ENCODE results near the gene CBX5. TPM values are rescaled to one million over a fixed set of nuclear protein-coding genes. Genes with fewer than 3 reads are reported as not detected.
A peak's percentile ranks its signal among the peaks of the same experiment; 100 is the strongest.
"Not testable (repeated sequence)": the region's sequence is repeated elsewhere in the genome, so short reads cannot be mapped to it uniquely, and the experiment has no call there.

Gene CBX5
- 100 to 1,000 TPM in 1 of 4 donors, 10 to 100 TPM in 3; 20.5 to 133 (median 50.1) TPM for total RNA-seq

DNA sequence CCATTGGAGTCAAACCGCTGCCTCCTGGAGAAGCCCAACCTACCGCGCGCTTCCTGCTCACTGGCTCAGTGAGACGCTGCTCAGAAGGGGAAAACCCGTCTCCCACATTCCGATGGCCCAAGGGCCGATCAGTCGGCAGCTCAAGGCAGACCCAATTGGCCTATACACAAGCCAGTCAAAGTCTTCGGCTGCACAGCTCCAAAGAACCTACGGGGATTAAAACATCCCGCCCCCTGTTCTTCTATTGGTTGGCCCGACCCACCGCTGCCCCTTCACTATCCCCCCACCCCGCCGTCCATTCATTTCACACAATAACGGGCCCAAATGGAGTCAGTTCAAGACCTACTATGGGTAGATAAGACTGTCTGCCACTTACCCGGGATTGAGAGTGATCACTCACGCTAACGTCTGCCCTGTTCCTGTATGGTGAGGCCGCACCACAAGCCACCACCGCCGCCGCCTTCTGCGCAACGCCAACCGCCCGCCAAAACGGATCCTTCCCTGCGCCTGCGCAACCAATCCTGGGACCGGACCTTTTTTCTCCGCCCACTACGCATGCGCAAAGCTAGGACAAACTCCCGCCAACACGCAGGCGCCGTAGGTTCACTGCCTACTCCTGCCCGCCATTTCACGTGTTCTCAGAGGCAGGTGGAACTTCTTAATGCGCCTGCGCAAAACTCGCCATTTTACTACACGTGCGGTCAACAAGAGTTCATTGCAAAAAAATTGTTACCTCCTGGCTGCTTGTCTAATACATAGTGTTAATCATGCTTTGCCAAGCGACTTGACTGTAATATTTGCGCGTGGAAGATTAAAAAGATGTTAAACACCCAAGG is at the start of gene CBX5:
CBX5 (minus strand) TSS at position 491 of the 836 bp plus-strand sequence. CDS start 22,472 bp downstream, outside the sequence.
- peak; percentile 99 for DNase-seq
- Histone ChIP-seq H3K9me3 (no peaks in the 10 kb centered on the region), H3K4me1 (peaks cover 19 to 23% of the 10 kb centered on the region in 2 donors), H3K4me3 (peak within 1 kb of the TSS; percentile 78 to 91), H3K27ac (peak within 1 kb of the TSS; percentile 97 to 98), H3K27me3 (no peaks in the 10 kb centered on the region), H3K36me3 (no peaks in the 10 kb centered on the region)
- peak; percentile 70 to 93 for TF ChIP-seq POLR2A (IDR thresholded peaks at IDR 0.05)
- TF ChIP-seq, protein P1, sequence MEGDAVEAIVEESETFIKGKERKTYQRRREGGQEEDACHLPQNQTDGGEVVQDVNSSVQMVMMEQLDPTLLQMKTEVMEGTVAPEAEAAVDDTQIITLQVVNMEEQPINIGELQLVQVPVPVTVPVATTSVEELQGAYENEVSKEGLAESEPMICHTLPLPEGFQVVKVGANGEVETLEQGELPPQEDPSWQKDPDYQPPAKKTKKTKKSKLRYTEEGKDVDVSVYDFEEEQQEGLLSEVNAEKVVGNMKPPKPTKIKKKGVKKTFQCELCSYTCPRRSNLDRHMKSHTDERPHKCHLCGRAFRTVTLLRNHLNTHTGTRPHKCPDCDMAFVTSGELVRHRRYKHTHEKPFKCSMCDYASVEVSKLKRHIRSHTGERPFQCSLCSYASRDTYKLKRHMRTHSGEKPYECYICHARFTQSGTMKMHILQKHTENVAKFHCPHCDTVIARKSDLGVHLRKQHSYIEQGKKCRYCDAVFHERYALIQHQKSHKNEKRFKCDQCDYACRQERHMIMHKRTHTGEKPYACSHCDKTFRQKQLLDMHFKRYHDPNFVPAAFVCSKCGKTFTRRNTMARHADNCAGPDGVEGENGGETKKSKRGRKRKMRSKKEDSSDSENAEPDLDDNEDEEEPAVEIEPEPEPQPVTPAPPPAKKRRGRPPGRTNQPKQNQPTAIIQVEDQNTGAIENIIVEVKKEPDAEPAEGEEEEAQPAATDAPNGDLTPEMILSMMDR (IDR thresholded peaks at IDR 0.05) = peak in 1 of 4 experiments; percentile 1
- intact Hi-C loops (cut with DNase I; ENCODE audit: low total_unique reads) = no loop called here

DNA sequence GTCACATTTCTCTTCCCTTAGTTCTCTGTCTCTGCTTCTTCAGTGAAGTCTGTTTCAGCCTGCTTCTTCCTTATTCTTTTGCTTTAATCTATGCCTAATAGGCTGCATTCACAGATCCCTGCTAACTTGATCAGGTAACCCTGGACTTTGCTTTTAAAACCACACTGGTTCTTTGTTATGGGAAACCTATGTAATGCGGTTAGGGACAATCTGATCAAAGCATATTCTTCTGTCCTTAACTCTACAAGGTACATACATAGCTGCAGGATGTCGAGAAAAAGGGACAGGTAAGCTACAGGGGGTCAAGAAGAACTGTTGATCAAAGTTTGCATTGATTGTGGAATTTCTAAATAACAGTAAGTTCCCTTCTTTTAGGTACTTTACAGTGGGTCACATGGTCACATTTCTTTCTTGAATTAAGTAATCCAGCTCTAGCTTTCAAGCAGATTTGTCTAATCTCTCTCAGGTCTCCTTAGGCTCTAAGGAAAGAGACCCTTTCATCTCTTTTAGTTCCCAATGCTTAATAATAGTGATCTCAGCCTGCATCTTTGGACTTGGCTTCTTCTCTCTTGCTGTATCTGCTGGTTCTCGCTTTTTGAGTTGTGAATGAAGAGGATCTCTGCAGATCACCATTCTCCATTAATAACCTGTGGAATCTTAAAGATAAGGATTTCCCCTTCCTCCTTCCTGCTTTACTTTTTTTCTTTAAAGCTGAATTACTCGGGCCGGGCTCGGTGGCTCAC is 48.8 kb upstream of the CBX5 start:
- intact Hi-C loops (cut with DNase I; ENCODE audit: low total_unique reads) = no loop called here
- Histone ChIP-seq H3K4me3 (no peak overlapping the region), H3K36me3 (no peaks in the 10 kb centered on the region), H3K27me3 (no peaks in the 10 kb centered on the region), H3K9me3 (no peaks in the 10 kb centered on the region), H3K27ac (no peak overlapping the region), H3K4me1 (peaks cover 0 to 19% of the 10 kb centered on the region in 2 donors)
- no peak for DNase-seq
- TF ChIP-seq, protein P1 (IDR thresholded peaks at IDR 0.05) = no peak
- TF ChIP-seq POLR2A (IDR thresholded peaks at IDR 0.05) = no peak

DNA sequence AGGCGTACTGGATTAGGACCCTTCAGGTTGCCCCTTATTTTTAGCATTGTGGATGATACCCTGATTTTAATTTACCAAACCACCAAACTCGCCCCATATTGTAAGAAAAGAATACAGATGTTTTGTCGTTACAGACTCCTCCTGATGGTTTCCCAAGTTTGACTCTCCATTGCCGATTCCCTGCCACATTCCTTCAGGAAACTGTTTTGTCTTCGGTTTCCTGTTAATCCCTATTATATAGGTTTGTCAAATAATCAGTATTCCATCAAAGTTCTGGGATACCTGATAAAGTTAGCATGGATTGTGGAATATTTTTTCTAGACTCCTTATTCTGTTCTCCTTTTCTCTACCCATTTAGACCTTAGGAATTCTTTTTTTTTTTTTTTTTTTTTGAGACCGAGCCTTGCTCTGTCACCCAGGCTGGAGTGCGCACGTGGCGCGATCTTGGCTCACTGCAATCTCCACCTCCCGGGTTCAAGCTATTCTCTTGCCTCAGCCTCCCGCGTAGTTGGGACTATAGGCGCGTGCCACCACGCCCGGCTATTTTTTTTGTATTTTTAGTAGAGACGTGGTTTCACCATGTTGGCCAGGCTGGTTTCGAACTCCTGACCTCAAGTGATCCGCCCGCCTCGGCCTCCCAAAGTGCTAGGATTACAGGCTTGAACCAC is 45.7 kb upstream of the CBX5 start:
- peak overlapping the region; percentile 75 to 86 for H3K4me3 ChIP-seq
- DNase-seq; H3K27me3 ChIP-seq; H3K9me3 ChIP-seq; intact Hi-C loops (cut with DNase I; ENCODE audit: low total_unique reads); H3K36me3 ChIP-seq: not testable (repeated sequence)
- peaks cover 0 to 14% of the 10 kb centered on the region in 2 donors for H3K4me1 ChIP-seq
- peak overlapping the region; percentile 86 to 88 for H3K27ac ChIP-seq

DNA sequence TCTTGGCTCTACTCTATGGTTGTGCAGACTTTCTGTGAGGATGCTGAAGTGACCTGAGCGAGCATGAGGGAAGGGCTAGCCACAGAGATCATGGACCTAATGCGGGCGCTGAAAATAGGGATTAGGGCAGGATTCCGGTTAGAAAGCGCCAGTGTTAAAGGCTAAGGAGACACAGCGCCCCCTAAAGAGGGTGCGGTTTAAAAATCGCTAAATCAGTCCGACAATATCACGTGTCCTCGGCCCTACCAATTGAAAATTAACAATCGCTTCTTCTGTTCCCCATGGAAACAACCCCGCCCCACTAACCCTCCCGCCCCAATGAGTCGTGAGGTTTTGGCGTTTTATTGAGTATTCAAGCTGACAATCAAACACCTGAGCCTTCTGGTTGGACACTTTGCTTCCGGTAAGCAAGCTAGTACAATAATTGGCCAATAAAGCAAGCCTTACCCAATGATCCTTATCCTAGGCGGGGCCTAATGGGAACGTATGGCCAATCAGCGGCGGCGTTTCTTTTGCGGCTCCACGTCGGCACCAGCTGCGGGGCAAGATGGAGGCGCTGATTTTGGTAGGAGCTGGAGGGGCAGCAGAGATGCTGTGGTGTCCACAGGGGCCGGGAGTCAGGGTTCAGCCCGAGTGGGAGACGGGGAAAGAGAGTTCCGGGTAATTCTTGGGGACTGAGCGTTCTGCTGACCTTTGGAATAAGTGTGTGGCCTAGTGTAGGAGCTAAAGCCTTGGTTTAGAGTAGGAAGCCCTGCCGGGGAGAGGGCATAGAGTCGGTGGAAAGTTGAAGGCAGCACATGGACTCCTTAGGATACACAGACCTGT is 44.9 kb upstream of the CBX5 start, which contains the start of gene COPZ1:
COPZ1 (plus strand) TSS at position 515 of the 825 bp plus-strand sequence; CDS start at position 548, 33 bp downstream.
- DNase-seq = peak; percentile 93 to 98
- no peaks in the 10 kb centered on the region for H3K27me3 ChIP-seq
- peak; percentile 64 to 77 for TF ChIP-seq POLR2A (IDR thresholded peaks at IDR 0.05)
- TF ChIP-seq, protein P1 (IDR thresholded peaks at IDR 0.05) = peak; percentile 57 to 69 (median 64)
- intact Hi-C loops (cut with DNase I; ENCODE audit: low total_unique reads) = no loop called here
- no peaks in the 10 kb centered on the region for H3K36me3 ChIP-seq
- H3K4me1 ChIP-seq = peaks cover 0 to 8% of the 10 kb centered on the region in 2 donors
- peak within 1 kb of the TSS; percentile 75 to 86 for H3K4me3 ChIP-seq
- H3K27ac ChIP-seq = peak within 1 kb of the TSS; percentile 86 to 88
- no peaks in the 10 kb centered on the region for H3K9me3 ChIP-seq

DNA sequence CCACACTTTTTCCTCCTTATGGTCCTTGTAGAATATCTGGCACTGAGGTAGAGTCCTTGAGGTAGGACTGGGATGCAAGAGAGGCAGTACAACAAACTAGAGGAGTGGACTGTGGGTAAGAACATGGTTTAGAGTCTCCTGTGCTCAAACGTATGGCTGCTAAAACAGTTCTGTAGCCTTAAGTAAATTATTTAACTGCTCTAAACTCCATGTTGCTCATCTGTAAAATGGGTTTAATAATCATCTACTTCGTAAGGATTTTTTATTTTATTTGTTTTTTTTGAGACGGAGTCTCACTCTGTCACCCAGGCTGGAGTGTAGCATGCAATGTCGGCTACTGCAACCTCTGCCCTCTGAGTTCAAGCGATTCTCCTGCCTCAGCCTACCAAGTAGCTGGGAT is 41.4 kb upstream of the CBX5 start:
- H3K9me3 ChIP-seq = no peaks in the 10 kb centered on the region
- H3K27me3 ChIP-seq = no peaks in the 10 kb centered on the region
- H3K4me1 ChIP-seq = no peaks in the 10 kb centered on the region
- no peak overlapping the region for H3K4me3 ChIP-seq
- H3K27ac ChIP-seq = no peak overlapping the region
- intact Hi-C loops (cut with DNase I; ENCODE audit: low total_unique reads) = no loop called here
- TF ChIP-seq, protein P1 (IDR thresholded peaks at IDR 0.05) = no peak
- no peak for TF ChIP-seq POLR2A (IDR thresholded peaks at IDR 0.05)
- DNase-seq = no peak
- no peaks in the 10 kb centered on the region for H3K36me3 ChIP-seq

DNA sequence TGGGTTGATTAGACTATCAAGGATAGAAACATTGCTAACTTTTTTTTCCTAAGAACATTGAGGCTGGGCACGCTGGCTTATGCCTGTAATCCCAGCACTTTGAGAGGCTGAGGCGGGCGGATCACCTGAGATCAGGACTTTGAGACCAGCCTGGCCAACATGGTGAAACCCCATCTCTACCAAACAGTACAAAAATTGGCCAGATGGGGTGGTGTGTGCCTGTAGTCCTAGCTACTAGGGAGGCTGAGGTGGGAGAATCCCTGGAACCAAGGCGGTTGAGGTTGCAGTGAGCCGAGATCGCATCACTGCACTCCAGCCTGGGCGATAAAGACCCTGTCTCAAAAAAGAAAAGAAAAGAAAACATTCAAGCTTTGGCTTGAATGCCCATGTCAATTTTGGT is 32.4 kb upstream of the CBX5 start:
- DNase-seq; H3K36me3 ChIP-seq; H3K4me1 ChIP-seq; H3K4me3 ChIP-seq; H3K27me3 ChIP-seq; H3K27ac ChIP-seq; intact Hi-C loops (cut with DNase I; ENCODE audit: low total_unique reads); H3K9me3 ChIP-seq: not testable (repeated sequence)
